ENCODE results near the gene MYOF.
"Not testable (repeated sequence)": the region's sequence is repeated elsewhere in the genome, so short reads cannot be mapped to it uniquely, and the experiment has no call there.

Gene MYOF

GRCh38 chr10:93456480-93456879 is 25.7 kb downstream of the MYOF start:
- DNase-seq, result no peak

GRCh38 chr10:93454736-93455135 is 27.4 kb downstream of the MYOF start:
- no peak for DNase-seq

GRCh38 chr10:93454146-93454545 is 28.0 kb downstream of the MYOF start:
- no peak for DNase-seq

GRCh38 chr10:93452143-93452542 is 30.0 kb downstream of the MYOF start:
- no peak for DNase-seq

- no peak for DNase-seq
These were observed 30.7 kb downstream of the MYOF start for GRCh38 chr10:93451244-93451947.

GRCh38 chr10:93447970-93448369 is 34.2 kb downstream of the MYOF start:
- DNase-seq, result no peak

GRCh38 chr10:93447019-93447418 is 35.1 kb downstream of the MYOF start:
- DNase-seq, result no peak

- no peak for DNase-seq
These were observed 36.0 kb downstream of the MYOF start for GRCh38 chr10:93445978-93446720.

GRCh38 chr10:93445097-93445960 is 36.8 kb downstream of the MYOF start:
- no peak for DNase-seq

GRCh38 chr10:93443481-93443880 is 38.7 kb downstream of the MYOF start:
- no peak for DNase-seq

GRCh38 chr10:93442721-93443120 is 39.4 kb downstream of the MYOF start:
- DNase-seq, result not testable (repeated sequence)

GRCh38 chr10:93440591-93441091 is 41.5 kb downstream of the MYOF start:
- no peak for DNase-seq

GRCh38 chr10:93438613-93439253 is 43.4 kb downstream of the MYOF start:
- no peak for DNase-seq

- no peak for DNase-seq
These were observed 44.1 kb downstream of the MYOF start for GRCh38 chr10:93437946-93438612.

- DNase-seq, result no peak
These were observed 44.8 kb downstream of the MYOF start for GRCh38 chr10:93437086-93437945.

- DNase-seq, result no peak
These were observed 45.5 kb downstream of the MYOF start for GRCh38 chr10:93436591-93437085.

- no peak for DNase-seq
These were observed 46.3 kb downstream of the MYOF start for GRCh38 chr10:93435621-93436397.

GRCh38 chr10:93434991-93435491 is 47.1 kb downstream of the MYOF start:
- no peak for DNase-seq

- no peak for DNase-seq
These were observed 50.8 kb downstream of the MYOF start for GRCh38 chr10:93431361-93431760.

GRCh38 chr10:93425861-93426260 is 56.3 kb downstream of the MYOF start:
- no peak for DNase-seq
